EH (cell line): Measurements from ENCODE around the gene ERMP1.
A peak's percentile ranks its signal among the peaks of the same experiment; 100 is the strongest.
"Not testable (repeated sequence)": the region's sequence is repeated elsewhere in the genome, so short reads cannot be mapped to it uniquely, and the experiment has no call there.

Experiments used
- DNase-seq: peaks from one replicate; pipeline ENCODE4 v3.0.0-alpha.2; 2015; ENCODE audit warnings: low read depth

Gene ERMP1

DNA sequence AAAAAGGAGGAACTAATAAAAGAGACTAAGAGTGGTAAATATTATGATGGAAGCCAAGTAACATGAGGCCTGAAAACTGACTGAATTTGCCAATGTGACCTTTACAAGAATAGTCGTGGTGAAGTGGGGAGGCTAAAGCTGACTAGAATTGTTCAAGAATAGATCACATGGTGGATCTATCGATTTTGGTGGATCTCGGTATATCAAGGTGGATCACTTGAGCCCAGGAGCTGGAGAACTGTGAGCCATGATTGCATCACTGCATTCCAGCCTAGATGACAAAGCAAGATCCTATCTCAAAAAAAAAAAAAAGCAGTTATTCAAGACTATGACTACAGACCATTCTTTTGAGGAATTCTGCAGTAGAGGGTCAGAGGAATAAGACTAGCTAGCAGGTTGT is 15.1 kb downstream of the ERMP1 start:
- peak; percentile 75 for DNase-seq

DNA sequence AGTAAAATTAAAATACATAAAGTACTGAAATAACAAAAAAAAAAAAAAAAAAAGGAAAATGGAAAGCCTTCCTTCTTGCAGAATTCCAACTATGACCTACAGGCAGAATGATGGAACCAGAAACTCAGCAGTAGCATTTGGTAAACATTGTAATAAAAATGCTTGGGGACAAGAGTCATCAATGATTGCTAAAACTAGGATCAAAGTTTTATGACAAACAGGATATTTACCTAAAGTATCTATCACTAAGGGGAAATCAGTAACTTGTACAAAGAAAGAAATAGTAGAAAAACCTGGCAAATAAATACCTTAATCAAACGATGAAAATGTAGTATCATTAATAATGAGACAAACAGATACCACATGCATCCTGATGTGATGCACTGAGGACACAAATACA is 17.5 kb downstream of the ERMP1 start:
- DNase-seq = no peak

DNA sequence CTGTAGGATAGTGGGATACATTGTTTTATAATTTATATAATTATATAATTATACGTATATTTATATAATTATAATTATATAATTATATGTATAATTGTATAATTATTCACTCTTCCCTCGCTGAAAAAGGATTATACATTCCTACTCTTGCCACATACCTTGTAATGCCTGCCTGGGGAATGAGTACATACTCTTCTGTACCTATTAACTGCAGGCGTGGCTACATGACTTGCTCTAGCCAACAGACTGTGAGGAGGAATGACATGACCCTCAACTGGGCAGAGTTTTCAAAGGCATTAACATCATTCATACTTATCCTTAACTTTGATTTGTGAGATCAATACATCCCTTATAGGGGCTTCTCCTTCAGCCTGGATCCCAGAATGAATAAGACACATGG is 19.1 kb downstream of the ERMP1 start:
- no peak for DNase-seq

DNA sequence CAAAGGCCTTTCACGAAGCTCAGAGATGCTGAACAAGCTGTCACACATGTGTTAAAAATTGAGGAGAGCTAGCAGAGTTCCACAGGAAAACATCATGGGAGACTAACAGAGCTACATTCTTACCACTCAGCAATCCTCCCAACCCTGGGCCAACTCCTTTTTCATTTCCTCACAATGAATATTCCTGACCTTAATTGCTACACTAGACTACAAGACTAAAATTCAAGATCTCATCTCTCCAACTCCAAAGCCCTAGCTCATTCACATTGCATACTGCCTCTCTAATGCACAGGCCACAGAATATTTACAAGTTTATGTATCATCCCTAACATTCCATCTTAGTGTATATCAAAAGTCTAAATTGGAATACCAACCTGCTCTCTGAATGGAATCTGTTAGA is 21.2 kb downstream of the ERMP1 start:
- no peak for DNase-seq

DNA sequence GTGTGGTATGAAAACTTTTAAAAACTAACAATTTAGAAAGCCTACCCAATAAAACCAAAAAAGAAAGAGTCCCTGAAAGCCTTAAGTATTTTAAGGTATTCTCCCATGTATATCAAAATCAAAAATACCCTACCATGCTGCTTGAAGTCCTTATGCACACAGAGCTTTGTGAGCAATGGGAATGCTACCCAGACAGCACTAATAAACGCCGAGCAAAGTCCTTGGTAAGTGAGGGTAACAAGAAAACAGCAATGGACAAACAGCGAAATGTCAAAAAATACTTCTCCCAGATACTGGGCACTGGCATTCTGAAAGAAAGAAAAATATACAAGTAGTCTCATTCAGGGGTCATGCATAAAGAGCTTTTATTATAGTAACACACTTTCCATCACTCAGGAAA is 27.4 kb downstream of the ERMP1 start:
- DNase-seq = no peak

DNA sequence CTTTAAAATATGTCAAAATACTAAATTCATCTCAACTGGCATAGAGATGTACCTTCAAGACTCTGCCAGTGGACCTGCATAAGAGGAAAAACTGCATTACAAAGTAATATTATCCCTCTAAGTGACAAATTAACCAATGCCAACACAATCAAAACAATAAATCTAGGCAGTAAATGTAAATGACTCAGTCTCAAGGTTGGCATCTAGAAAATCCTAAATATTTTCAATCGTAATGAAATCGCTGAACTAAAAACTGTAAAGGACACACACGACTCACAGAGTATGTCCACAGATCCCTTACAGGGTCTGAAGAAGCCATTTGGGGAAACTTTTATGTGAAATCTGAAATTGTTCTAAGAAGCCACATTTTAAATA is 31.2 kb downstream of the ERMP1 start:
- peak; percentile 45 for DNase-seq

DNA sequence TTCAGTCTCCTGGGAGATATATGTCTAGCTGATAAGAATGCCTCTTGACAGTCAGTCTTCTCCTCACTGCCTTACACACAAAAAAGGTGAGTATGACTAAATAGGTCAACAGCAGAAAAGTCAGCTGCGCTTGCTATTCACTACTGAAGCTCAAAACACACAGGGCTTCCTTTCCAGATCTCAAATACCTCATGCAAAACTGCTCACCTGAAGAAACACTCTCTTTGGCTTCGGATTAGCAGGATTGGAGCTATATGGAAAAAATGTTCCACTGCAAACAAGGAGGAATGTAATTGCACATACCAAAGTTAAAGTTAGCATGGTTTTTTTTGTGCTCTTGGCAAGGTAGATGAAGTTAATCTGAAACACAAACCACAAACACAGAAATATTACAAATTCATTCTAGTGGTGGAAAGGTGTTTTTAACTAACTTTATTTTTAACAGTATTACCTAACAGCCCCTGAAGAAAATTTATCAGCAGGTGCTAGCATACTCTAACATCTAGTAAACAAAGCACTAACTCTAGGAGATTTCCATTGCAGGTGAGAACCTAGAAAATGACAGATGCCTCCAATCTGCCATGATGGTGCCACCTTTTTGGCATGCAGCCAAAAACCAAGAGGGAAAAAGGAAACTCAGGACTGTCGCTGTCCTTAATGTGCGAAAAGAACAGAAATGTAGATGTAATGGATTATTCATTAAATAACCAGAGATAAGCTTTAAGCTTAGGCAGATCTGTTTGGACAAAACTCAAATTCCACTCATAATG is 31.8 kb downstream of the ERMP1 start:
- DNase-seq = no peak

DNA sequence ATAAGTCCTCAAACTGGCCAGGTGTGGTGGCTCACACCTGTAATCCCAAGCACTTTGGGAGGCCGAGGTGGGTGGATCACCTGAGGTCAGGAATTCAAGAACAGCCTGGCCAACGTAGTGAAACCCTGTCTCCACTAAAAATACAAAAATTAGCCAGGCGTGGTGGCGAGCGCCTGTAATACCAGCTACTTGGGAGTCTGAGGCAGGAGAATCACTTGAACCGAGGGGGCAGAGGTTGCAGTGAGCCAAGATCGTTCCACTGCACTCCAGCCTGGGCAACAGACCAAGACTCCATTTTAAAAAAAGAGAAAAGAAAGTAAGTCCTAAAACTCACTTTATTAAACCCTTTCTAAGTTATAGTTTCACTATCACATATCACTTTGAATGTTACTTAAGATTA is 32.5 kb downstream of the ERMP1 start:
- not testable (repeated sequence) for DNase-seq

DNA sequence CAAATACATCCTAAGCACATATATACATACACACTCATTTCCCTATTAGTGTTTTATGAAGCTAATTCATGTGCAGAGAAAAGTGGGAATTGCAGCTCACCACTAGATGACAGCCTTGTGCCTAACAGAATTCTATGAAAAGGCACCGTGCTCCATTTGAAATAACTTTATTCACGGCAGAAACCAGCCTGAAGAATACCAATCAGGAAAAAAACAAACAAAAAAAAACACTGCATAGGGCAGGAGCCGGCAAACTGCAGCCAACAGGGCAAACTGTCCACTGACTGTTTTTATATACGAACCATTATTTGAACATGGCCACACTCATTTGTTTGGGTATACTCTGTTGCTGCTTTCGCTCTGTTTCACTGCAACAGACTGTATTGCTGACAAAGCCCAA is 33.6 kb downstream of the ERMP1 start:
- peak; percentile 62 for DNase-seq

DNA sequence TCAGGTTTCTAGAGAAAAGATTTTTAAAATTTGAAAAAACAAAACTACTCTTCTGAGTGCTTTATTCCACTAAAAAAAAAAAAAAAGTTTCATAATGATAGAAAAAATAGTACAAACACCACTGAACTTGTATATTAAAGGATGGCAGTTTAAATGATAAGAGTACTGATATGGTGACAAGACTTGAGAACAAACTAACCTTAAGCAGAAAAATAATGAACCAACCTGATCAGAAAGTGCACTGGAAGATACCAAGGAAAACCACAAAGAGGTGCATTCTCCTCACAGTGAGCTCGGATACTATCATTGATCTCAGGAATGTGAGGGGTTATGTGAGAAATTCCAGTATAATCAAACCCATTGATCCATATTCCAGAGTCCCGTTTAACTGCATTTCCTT is 34.3 kb downstream of the ERMP1 start:
- DNase-seq = no peak

DNA sequence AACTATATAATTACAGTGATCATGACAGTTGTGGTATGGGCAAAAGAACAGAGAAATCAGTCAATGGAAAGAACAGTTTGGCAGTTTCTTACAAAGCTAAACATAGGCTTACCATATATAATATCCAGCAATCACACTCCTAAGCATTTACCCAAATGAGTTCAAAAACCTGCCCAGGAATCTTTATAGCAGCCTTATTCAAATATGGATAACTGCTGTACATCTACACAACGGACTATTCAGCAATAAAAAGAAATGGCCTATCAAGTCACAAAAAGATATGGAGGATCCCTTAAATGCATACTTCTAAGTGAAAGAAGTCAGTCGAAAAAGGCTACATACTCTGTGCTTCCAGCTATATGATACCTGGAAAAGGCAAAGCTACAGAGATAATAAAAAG is 36.6 kb downstream of the ERMP1 start:
- DNase-seq = no peak

DNA sequence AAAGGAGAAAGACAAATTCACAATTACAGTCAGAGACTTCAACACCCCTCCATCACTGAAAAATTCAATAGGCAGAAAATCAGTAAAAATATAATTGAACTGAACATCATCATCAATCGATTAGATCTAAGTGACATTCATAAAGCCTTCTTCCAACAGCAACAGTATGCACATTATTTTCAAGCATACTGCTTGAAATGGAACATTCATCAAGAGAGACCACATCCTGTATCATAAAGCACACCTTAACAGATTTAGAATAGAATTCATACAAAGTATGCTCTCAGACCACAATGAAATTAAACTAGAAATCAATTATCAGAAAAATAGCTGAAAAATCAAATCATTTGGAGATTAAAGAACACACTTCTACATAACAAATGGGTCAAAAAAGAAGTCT is 39.1 kb downstream of the ERMP1 start:
- no peak for DNase-seq

DNA sequence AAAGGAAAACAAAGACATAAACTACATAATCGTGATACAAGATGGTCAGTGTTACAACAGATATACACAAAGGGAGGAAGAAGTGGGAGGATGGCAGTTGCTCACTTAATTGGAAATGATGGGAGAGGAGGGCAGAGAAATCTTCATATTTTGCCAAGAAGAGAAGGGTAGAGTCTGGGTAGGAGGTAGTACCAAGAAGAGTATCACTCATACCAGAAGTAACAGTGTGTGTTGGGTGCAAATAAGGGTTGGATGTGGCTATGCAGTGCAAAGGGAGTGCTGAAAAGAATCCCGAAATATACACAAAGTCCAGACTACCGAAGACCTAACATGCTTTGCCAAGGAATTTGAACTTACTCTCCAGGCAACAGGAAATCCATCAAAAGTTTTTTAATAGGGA is 41.0 kb downstream of the ERMP1 start:
- DNase-seq = no peak

DNA sequence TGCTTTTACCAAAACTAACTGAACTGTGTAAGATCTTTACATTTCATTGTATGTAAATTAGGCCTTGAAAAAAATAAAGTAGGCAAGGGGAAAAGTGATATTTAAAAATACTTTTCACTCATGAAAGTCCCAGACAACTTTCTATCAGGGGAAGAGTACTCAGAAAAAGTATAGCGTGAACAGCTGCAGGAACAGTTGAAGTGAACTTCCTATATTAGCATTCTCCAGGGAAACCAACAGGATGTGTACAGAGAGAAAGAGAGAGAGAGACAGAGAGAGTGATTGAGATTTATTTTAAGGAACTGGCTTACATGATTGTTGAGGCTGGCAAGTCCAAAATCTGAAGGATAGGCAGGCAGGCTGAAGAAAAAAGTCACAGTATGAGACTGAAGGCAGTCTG is 42.0 kb downstream of the ERMP1 start:
- DNase-seq = no peak

DNA sequence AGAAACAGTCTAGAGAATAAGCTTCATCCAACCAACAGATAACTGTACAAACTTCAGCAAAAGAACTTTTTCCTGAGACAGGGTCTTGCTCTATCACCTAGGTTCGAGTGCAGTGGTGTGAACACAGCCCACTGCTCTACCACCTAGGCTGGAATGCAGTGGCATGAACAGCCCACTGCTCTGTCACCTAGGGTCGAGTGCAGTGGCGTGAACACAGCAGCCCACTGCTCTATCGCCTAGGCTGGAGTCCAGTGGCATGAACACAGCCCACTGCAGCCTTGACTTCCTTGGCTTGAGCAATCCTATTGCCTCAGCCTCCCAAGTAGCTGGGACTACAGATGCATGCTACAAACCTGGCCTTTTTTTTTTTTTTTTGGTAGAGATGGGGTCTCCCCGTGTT is 43.4 kb downstream of the ERMP1 start:
- DNase-seq = no peak

DNA sequence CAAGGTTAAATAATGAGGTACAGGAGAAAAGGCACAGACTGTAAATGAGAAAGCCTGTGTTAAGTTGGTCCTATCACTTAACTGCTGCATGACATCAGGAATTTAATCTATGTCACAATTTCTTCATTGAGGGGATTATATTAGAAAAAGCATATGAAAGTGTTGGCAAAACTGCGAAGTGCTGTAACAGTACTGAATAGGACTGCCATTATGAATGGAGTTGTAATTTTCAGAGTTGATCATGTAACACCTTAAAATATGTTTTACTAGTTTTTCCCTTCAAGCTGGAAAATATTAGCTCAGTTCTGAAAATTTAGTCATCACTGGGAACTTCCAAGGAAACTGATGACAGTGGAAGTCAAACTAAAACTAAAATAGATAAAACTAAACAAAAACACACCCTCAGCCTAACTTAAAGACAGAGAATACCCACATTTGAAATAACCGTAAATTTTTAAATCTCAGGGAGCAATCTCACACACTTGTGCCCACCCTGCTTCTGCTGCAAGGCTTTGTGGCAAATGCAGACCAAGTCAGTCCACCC is 45.1 kb downstream of the ERMP1 start:
- DNase-seq = no peak

DNA sequence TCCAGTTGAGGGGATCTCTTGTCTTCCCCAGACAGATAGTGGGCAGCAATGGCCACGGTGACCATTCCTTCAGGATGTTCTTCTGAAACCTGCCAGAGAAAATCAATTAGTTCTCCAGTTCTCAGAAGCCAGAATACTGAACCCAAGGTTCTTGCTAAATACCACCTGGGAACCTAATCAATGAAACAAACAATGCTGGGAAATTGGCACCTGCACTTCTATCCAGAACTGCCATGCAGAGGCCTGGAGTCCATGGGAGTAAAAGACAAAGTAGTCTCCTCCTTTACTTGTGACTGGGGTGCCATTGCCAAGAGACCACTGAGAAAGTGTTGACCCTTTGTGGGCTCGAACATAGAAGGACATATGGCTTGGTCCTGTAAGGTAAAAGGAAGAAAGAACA is 45.7 kb downstream of the ERMP1 start:
- DNase-seq = no peak

DNA sequence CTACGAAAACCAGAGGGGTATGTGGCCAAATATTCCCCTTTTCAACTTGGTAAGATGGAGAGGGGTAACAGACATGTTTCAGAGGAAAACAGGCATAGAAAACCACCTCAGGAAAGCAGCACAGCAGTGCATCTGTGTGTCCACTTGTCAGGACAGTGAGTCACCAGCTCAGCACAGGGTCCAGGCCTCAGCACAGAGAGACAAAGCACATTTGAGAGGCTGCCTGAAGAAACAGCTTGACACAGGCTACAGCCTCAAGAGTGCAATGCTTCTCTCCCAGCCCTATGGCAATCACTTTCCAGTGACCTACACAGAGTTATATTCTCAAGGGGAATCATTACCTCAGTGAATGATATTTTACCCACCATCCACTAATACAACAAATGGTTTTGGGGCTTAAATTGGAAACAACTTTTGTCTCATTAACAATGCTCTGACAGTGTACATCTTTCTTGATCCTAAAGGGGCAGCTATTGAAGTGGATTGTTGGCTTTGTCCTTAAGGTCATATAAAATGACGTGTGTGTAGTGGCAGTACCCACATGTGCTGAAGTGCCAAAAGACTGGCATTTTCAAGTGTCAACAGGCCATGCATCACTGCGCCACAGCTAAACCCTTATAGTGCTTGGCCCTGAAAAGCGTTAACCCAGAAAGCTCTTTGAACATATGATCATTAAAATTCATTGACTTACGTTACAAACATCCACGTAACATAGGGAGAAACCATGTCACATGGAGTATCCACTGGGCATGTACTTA is 46.4 kb downstream of the ERMP1 start:
- DNase-seq = peak; percentile 26

DNA sequence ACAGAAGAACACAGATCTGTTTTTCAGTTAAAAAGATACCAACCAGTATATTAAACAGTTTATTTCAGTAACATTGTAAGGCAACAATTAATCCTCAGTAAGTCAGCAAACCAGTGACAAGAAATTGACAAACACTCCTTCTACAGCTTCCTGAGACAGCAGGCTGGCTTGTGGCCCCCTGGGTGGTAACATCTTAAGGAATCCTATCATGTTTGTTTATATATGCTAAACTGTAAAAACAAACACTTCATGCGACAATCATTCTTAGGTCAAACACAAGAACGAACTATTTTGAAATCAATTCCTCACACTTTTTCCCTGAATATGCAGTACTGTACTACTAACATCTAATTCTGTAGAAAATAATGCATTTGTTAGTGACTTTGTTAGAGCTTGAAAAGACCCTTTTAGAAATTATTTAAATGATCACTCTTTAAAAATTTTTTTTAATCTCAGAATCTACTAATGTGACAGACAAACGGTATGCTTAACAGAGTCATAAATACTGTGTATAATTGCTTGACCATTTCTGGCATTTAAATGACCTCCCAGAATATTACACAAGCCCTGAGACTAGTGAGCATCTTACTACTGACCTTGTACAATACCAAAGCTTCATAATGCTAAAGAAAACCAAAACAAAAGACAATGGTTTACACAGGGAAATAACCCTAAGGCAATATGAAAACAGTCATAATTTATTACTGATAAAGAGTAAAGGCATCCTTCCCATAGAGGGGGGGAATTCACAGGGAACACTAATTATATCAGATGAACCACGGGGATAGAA is 48.2 kb downstream of the ERMP1 start:
- DNase-seq = peak; percentile 35

DNA sequence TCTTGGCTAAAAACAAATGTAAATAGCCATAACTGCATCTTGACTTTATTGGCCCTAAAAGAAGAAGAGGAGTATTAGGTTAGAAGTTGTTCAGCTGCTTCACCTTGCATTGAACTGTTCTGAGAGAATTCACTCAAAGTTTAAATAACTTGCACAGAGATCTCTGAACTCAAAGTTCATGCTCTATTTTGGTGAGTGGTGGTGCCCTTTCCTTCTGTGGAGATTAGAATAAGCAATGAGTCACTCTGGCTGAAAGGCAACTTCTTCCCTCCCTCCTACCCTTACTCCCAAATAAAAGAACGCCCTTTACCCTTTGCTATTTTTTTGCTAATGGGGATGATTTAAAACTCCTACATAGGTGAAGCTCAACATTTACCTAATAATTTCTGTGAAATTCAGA is 48.9 kb downstream of the ERMP1 start:
- DNase-seq = peak; percentile 29

DNA sequence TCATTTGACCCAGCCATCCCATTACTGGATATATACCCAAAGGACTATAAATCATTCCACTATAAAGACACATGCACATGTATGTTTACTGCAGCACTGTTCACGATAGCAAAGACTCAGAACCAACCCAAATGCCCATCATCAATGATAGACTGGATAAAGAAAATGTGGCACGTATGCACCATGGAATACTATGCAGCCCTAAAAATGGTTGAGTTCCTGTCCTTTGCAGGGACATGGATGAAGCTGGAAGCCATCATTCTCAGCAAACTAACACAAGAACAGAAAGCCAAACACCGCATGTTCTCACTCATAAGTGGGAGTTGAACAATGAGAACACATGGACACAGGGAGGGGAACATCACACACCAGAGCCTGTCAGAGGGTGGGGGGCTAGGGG is 49.5 kb downstream of the ERMP1 start:
- DNase-seq = not testable (repeated sequence)

DNA sequence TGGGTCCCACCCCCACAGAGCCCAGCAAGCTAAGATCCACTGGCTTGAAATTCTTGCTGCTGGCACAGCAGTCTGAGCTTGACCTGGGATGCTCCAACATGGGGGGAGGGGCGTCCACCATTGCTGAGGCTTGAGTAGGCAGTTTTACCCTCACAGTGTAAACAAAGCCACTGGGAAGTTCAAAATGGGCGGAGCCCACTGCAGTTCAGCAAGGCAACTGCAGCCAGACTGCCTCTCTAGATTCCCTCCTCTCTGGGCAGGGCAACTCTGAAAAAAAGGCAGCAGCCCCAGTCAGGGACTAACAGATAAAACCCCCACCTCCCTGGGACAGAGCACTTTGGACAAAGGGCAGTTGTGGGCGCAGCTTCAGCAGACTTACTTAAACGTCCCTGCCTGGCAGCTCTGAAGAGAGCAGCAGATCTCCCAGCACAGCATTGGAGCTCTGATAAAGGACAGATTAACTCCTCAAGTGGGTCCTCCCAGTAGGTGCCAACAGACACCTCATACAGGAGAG is 53.2 kb downstream of the ERMP1 start:
- peak; percentile 9 for DNase-seq
